ENCODE data around the gene TYROBP.

Gene TYROBP

GRCh38 chr19:35902870-35903475 is 5.1 kb downstream of the TYROBP start:
- TF ChIP-seq CTCF (IDR thresholded peaks at IDR 0.05; ENCODE audit: insufficient read depth, low read length, poor library complexity, severe bottlenecking) (no peak), EZH2phosphoT487 (conservative IDR thresholded peaks at IDR 0.05; ENCODE audit: low read length) (no peak)
- H4K20me1 ChIP-seq (ENCODE audit: low read depth, low read length) = no peaks in the 10 kb centered on the region
- peaks cover 46% of the 10 kb centered on the region for H3F3A ChIP-seq (ENCODE audit: insufficient read depth)
- no peak overlapping the region for H2AFZ ChIP-seq (ENCODE audit: low read depth, low read length, severe bottlenecking)
- H3K27ac ChIP-seq (ENCODE audit: low read depth, low read length) = peak overlapping the region; percentile 98
- H3K9ac ChIP-seq (ENCODE audit: low read length) = peak overlapping the region; percentile 99
- peak overlapping the region; percentile 73 for H3K4me2 ChIP-seq (ENCODE audit: low read depth, low read length, poor library complexity, severe bottlenecking)
- peaks cover 3% of the 10 kb centered on the region; the same call in 1 of the 2 replicates for H3K36me3 ChIP-seq (ENCODE audit: low read length)
- no peaks in the 10 kb centered on the region for H3K9me2 ChIP-seq (replicated peaks; ENCODE audit: insufficient read depth, low read length)
- no peaks in the 10 kb centered on the region for H3K27me3 ChIP-seq (ENCODE audit: low read length)
- peaks cover 16% of the 10 kb centered on the region for H3K79me2 ChIP-seq (ENCODE audit: insufficient read depth, low read length)
- H3K4me3 ChIP-seq (ENCODE audit: insufficient read depth, low read length, poor library complexity, severe bottlenecking) = peak overlapping the region; percentile 50
- H3K9me3 ChIP-seq (ENCODE audit: insufficient read depth, low read length) = no peaks in the 10 kb centered on the region

- Histone ChIP-seq H3K9ac (ENCODE audit: low read length) (peak within 1 kb of the TSS; percentile 99), H3K9me3 (ENCODE audit: insufficient read depth, low read length) (no peaks in the 10 kb centered on the region), H3K79me2 (ENCODE audit: insufficient read depth, low read length) (peaks cover 16% of the 10 kb centered on the region), H3K4me3 (ENCODE audit: insufficient read depth, low read length, poor library complexity, severe bottlenecking) (peak within 1 kb of the TSS; percentile 50), H3K36me3 (ENCODE audit: low read length) (peaks cover 5% of the 10 kb centered on the region), H3K9me2 (replicated peaks; ENCODE audit: insufficient read depth, low read length) (no peaks in the 10 kb centered on the region), H3K27ac (ENCODE audit: low read depth, low read length) (peak within 1 kb of the TSS; percentile 98), H3K4me2 (ENCODE audit: low read depth, low read length, poor library complexity, severe bottlenecking) (peak within 1 kb of the TSS; percentile 73), H3F3A (ENCODE audit: insufficient read depth) (peaks cover 46% of the 10 kb centered on the region), H3K27me3 (ENCODE audit: low read length) (no peaks in the 10 kb centered on the region), H2AFZ (ENCODE audit: low read depth, low read length, severe bottlenecking) (peak within 1 kb of the TSS; percentile 38), H4K20me1 (ENCODE audit: low read depth, low read length) (no peaks in the 10 kb centered on the region)
- no peak for TF ChIP-seq EZH2phosphoT487 (conservative IDR thresholded peaks at IDR 0.05; ENCODE audit: low read length)
- no peak for TF ChIP-seq CTCF (IDR thresholded peaks at IDR 0.05; ENCODE audit: insufficient read depth, low read length, poor library complexity, severe bottlenecking)
Measured at GRCh38 chr19:35901854-35902661, 6.0 kb downstream of the TYROBP start, which contains the start of gene HCST. TSS of gene HCST (plus strand) at chr19:35902529. CDS start at chr19:35902594, 65 bp downstream.

DNA sequence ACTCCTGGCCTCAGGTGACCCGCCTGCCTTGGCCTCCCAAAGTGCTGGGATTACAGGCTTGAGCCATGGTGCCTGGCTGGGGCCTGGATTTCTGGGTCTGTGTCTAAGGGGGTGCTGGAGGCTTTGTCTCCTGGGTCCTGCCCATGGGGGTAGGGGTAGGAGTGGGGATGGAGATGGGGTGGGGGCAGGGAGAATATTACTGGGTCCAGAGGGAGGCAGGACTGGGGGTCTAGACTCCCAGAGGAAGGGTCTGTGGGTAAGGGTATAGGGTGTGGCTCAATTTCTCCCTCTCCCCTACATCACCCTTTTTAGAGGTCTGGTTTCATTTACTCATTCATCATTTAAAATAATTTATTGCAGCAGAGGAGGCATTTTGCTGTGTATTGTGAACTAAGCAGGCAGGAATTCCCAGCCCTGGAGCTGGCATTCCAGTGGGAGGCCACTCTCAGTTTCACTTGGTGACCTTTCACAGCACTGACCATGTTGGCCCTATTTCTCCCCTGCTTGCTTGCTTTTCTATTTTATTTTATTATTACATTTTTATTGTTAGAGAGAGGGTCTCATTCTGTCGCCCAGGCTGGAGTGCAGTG is 6.9 kb downstream of the TYROBP start:
- Histone ChIP-seq H3K9me2 (replicated peaks; ENCODE audit: insufficient read depth, low read length) (no peaks in the 10 kb centered on the region), H3K4me2 (ENCODE audit: low read depth, low read length, poor library complexity, severe bottlenecking) (peak overlapping the region; percentile 73), H3K27ac (ENCODE audit: low read depth, low read length) (peak overlapping the region; percentile 98), H3K27me3 (ENCODE audit: low read length) (no peaks in the 10 kb centered on the region), H2AFZ (ENCODE audit: low read depth, low read length, severe bottlenecking) (no peak overlapping the region), H3K79me2 (ENCODE audit: insufficient read depth, low read length) (peaks cover 16% of the 10 kb centered on the region), H3K9ac (ENCODE audit: low read length) (peak overlapping the region; percentile 99), H3F3A (ENCODE audit: insufficient read depth) (peaks cover 44% of the 10 kb centered on the region), H3K9me3 (ENCODE audit: insufficient read depth, low read length) (no peaks in the 10 kb centered on the region), H3K4me3 (ENCODE audit: insufficient read depth, low read length, poor library complexity, severe bottlenecking) (peak overlapping the region; percentile 50), H3K36me3 (ENCODE audit: low read length) (peaks cover 9% of the 10 kb centered on the region), H4K20me1 (ENCODE audit: low read depth, low read length) (no peaks in the 10 kb centered on the region)
- TF ChIP-seq CTCF (IDR thresholded peaks at IDR 0.05; ENCODE audit: insufficient read depth, low read length, poor library complexity, severe bottlenecking) (no peak), EZH2phosphoT487 (conservative IDR thresholded peaks at IDR 0.05; ENCODE audit: low read length) (no peak)

Measured in SU-DHL-6 (cell line).